ENCODE measurements around the gene GPR135. TPM values are rescaled to one million over a fixed set of nuclear protein-coding genes. Genes with fewer than 3 reads are reported as not detected.
A peak's percentile ranks its signal among the peaks of the same experiment; 100 is the strongest.

GPR135 gene
- total RNA-seq, 1 donor from 2014 or later = 3.5 TPM

DNA sequence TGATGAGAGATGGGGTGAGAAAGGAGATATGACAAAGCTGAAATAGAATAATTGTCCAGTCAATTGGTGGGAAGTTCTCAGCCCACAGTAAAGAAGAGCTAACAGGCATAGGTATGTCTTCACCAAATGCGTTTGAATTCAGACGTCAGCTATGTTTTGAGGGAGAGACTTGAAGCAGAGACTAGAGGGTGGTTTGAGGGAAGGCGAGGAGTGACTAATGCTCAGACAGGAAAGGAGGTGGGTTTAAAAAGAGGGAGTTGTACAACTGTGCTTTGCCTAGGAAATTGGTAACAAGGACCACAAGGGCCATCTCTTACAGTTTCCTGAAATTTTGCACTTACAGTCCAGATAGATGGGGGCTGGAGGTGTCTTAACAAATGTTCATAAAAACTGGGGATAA is 25.6 kb upstream of the GPR135 start:
- peaks cover 62% of the 10 kb centered on the region for H3K36me3 Mint-ChIP-seq (ENCODE audit: unreplicated experiment)
- DNase-seq (ENCODE audit: extremely low spot score, unreplicated experiment) = no peak
- no peaks in the 10 kb centered on the region for H3K9me3 Mint-ChIP-seq (ENCODE audit: unreplicated experiment)
- H3K27me3 Mint-ChIP-seq (ENCODE audit: unreplicated experiment) = no peaks in the 10 kb centered on the region
- no peak overlapping the region for H3K27ac Mint-ChIP-seq (ENCODE audit: unreplicated experiment)
- H3K4me3 Mint-ChIP-seq (ENCODE audit: unreplicated experiment) = no peak overlapping the region
- H3K4me1 Mint-ChIP-seq (ENCODE audit: unreplicated experiment) = peaks cover 16% of the 10 kb centered on the region
- TF ChIP-seq, protein P1, sequence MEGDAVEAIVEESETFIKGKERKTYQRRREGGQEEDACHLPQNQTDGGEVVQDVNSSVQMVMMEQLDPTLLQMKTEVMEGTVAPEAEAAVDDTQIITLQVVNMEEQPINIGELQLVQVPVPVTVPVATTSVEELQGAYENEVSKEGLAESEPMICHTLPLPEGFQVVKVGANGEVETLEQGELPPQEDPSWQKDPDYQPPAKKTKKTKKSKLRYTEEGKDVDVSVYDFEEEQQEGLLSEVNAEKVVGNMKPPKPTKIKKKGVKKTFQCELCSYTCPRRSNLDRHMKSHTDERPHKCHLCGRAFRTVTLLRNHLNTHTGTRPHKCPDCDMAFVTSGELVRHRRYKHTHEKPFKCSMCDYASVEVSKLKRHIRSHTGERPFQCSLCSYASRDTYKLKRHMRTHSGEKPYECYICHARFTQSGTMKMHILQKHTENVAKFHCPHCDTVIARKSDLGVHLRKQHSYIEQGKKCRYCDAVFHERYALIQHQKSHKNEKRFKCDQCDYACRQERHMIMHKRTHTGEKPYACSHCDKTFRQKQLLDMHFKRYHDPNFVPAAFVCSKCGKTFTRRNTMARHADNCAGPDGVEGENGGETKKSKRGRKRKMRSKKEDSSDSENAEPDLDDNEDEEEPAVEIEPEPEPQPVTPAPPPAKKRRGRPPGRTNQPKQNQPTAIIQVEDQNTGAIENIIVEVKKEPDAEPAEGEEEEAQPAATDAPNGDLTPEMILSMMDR (IDR thresholded peaks at IDR 0.05) = no peak

DNA sequence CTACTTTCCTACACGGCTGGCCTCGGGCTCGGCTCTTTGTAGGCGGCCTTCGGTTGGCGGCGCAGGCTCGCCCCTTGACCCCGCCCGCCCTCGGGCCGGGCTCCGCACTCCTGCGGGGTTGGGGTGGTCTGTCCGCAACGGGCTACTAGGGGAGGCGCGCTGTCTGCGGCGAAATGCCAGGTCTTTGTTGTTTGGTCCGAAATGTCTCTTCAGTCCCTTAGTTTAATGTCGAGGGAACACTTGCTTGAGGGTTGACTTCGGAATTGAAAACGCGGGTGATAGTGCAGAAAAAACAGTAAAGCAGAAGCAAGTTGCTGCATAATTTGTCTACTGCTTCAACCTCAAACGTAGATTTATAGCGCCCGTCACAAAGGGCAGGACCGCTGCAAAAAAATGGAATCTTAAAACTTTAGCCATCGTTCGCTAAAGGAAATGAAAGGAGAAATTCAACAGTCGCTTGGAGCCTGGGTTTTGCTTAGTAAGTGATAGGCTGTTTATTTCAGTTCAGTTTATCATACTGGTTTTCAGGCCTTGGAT is 19.5 kb upstream of the GPR135 start:
- peak overlapping the region; percentile 96 for H3K27ac Mint-ChIP-seq (ENCODE audit: unreplicated experiment)
- H3K36me3 Mint-ChIP-seq (ENCODE audit: unreplicated experiment) = peaks cover 26% of the 10 kb centered on the region
- TF ChIP-seq, protein P1 (IDR thresholded peaks at IDR 0.05) = no peak
- no peaks in the 10 kb centered on the region for H3K9me3 Mint-ChIP-seq (ENCODE audit: unreplicated experiment)
- no peak for DNase-seq (ENCODE audit: extremely low spot score, unreplicated experiment)
- H3K27me3 Mint-ChIP-seq (ENCODE audit: unreplicated experiment) = no peaks in the 10 kb centered on the region
- peaks cover 58% of the 10 kb centered on the region for H3K4me1 Mint-ChIP-seq (ENCODE audit: unreplicated experiment)
- peak overlapping the region; percentile 93 for H3K4me3 Mint-ChIP-seq (ENCODE audit: unreplicated experiment)

DNA sequence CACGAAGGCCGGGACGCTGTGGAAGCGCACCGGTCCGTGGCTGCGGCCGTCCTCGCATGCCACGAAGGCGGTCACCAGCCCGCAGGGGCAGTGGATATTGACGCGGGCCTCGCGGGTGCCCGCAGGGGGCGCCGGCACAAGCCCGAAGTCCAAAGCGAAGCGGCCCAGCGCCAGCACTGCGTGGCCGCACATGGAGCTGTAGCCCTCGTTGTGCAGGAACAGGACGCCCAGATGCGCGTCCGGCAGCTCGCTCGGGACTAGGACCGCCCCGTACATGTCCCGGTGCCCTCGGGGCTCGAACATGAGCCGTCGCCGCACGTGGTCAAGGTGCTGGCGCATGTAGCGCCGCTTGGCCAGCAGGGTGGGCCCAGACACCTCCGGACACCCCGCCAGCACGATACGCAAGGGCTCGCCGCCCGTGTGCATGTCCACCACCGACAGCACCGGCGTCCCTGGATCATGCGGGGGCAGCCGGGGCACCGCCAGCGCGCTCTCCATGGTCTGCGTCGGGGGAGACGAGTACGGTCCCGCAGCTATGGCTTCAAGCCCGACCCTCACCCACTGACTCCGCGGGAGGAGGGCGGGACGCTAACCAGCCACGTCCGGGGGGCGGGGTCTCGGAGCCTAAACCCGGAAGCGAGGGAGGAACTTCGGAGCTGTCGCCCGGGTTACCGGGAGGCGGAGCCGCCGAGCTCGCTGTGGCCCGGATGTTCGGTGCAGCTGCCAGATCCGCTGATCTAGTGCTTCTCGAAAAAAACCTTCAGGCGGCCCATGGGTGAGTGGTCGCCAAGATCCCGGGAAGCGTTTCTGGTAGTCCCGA is 18.8 kb upstream of the GPR135 start, which contains the start of the genes JKAMP and L3HYPDH:
Gene JKAMP, plus strand, starts transcription at position 699 of the 820 bp plus-strand sequence. Its CDS starts 73 bp downstream, at position 772.
Gene L3HYPDH, minus strand, starts transcription at position 590 of the 820 bp plus-strand sequence. Its CDS starts 92 bp downstream, at position 498.
- DNase-seq (ENCODE audit: extremely low spot score, unreplicated experiment) = peak; percentile 99
- H3K36me3 Mint-ChIP-seq (ENCODE audit: unreplicated experiment) = peaks cover 20% of the 10 kb centered on the region
- TF ChIP-seq, protein P1 (IDR thresholded peaks at IDR 0.05) = peak; percentile 62
- H3K4me1 Mint-ChIP-seq (ENCODE audit: unreplicated experiment) = peaks cover 58% of the 10 kb centered on the region
- H3K27ac Mint-ChIP-seq (ENCODE audit: unreplicated experiment) = peak within 1 kb of the TSS; percentile 96
- H3K27me3 Mint-ChIP-seq (ENCODE audit: unreplicated experiment) = no peaks in the 10 kb centered on the region
- no peaks in the 10 kb centered on the region for H3K9me3 Mint-ChIP-seq (ENCODE audit: unreplicated experiment)
- H3K4me3 Mint-ChIP-seq (ENCODE audit: unreplicated experiment) = peak within 1 kb of the TSS; percentile 93

DNA sequence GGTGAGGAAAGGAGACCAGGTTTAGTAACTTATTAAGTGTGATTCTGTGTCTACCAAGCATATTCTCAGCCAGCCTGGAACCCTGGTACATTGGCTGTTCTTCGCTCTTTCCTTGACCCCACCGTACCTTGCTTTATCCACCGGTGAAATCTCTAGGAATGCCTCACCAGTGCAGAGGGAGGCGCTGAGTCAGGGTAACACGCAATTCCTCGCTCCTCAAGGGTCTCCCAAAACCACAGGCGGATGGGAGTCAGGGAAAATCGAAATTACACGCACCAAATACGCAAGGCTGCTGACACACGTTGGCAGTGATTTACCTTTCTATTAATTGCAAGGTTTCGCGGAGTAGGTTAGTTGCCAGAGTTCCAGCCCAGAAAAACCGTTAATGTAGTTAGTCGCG is 18.2 kb upstream of the GPR135 start:
- Mint-ChIP-seq H3K9me3 (ENCODE audit: unreplicated experiment) (no peaks in the 10 kb centered on the region), H3K36me3 (ENCODE audit: unreplicated experiment) (peaks cover 21% of the 10 kb centered on the region), H3K4me3 (ENCODE audit: unreplicated experiment) (peak overlapping the region; percentile 93), H3K4me1 (ENCODE audit: unreplicated experiment) (peaks cover 58% of the 10 kb centered on the region), H3K27ac (ENCODE audit: unreplicated experiment) (peak overlapping the region; percentile 96), H3K27me3 (ENCODE audit: unreplicated experiment) (no peaks in the 10 kb centered on the region)
- DNase-seq (ENCODE audit: extremely low spot score, unreplicated experiment) = no peak
- TF ChIP-seq, protein P1 (IDR thresholded peaks at IDR 0.05) = no peak
